WTC11 (cell line): ENCODE data around the gene RGMA.

Experiments used
- CREB1 ChIP-seq: sonication (generic); formaldehyde crosslinking; IDR thresholded peaks from 2 replicates; pipeline ENCODE4 v1.8.0; 2023; ENCODE audit warnings: mild to moderate bottlenecking, missing genetic modification reagents
- CTCF ChIP-seq: fragments of 200-600 bp; IDR thresholded peaks from 2 replicates; pipeline ENCODE4 v1.8.0; 2022; ENCODE audit warnings: antibody characterized with exemption
- E2F1 ChIP-seq: sonication (generic); formaldehyde crosslinking; IDR thresholded peaks from 2 replicates; pipeline ENCODE4 v1.8.0; 2022; ENCODE audit warnings: mild to moderate bottlenecking, missing genetic modification reagents
- E2F5 ChIP-seq: sonication (generic); formaldehyde crosslinking; IDR thresholded peaks from 2 replicates; pipeline ENCODE4 v1.8.1; 2022; ENCODE audit warnings: mild to moderate bottlenecking, moderate library complexity, missing genetic modification reagents
- ESRRA ChIP-seq: sonication (generic); formaldehyde crosslinking; IDR thresholded peaks from 2 replicates; pipeline ENCODE4 v1.8.1; 2022; ENCODE audit warnings: mild to moderate bottlenecking, missing genetic modification reagents, borderline replicate concordance
- FOXP4 ChIP-seq: sonication (generic); formaldehyde crosslinking; IDR thresholded peaks from 2 replicates; pipeline ENCODE4 v1.8.0; 2022; ENCODE audit warnings: mild to moderate bottlenecking, missing genetic modification reagents
- IRF1 ChIP-seq: sonication (generic); formaldehyde crosslinking; IDR thresholded peaks from 2 replicates; pipeline ENCODE4 v1.8.0; 2023; ENCODE audit warnings: missing genetic modification reagents
- JUN ChIP-seq: sonication (generic); formaldehyde crosslinking; IDR thresholded peaks from 2 replicates; pipeline ENCODE4 v1.8.0; 2023; ENCODE audit warnings: mild to moderate bottlenecking, missing genetic modification reagents
- MAX ChIP-seq: sonication (generic); formaldehyde crosslinking; IDR thresholded peaks from 2 replicates; pipeline ENCODE4 v1.8.0; 2022; ENCODE audit warnings: mild to moderate bottlenecking, missing genetic modification reagents
- MYBL2 ChIP-seq: sonication (generic); formaldehyde crosslinking; IDR thresholded peaks from 2 replicates; pipeline ENCODE4 v1.8.1; 2023; ENCODE audit warnings: mild to moderate bottlenecking, moderate library complexity, missing genetic modification reagents
- NFYB ChIP-seq: sonication (generic); formaldehyde crosslinking; conservative IDR thresholded peaks from 2 replicates; pipeline ENCODE4 v1.8.0; 2022; ENCODE audit warnings: low read depth, missing genetic modification reagents
- NR3C1 ChIP-seq: sonication (generic); formaldehyde crosslinking; conservative IDR thresholded peaks from 2 replicates; pipeline ENCODE4 v1.8.1; 2023; ENCODE audit warnings: low read depth, mild to moderate bottlenecking, missing genetic modification reagents
- PRDM15 ChIP-seq: sonication (generic); formaldehyde crosslinking; IDR thresholded peaks from 2 replicates; pipeline ENCODE4 v1.8.0; 2022; ENCODE audit warnings: missing genetic modification reagents

GRCh38 chr15:93040288-93041158 lies 48.5 kb downstream of the RGMA start:
- TF ChIP-seq CTCF (no peak), E2F5 (CRISPR knock-in tag) (no peak), CREB1 (CRISPR knock-in tag) (no peak), JUN (CRISPR knock-in tag) (no peak), E2F1 (CRISPR knock-in tag) (no peak), IRF1 (no peak), ESRRA (CRISPR knock-in tag) (no peak), MAX (no peak), NR3C1 (CRISPR knock-in tag) (no peak), FOXP4 (CRISPR knock-in tag) (no peak), NFYB (CRISPR knock-in tag) (no peak), PRDM15 (CRISPR knock-in tag) (no peak), MYBL2 (CRISPR knock-in tag) (no peak)
